GM21723 (cell line): ENCODE measurements around the gene CHODL.

ENCODE experiments used
- ATAC-seq: cut with Tn5 transposase; IDR thresholded peaks from one replicate; pipeline ENCODE4 v1.9.1; 2021; ENCODE audit warnings: mild to moderate bottlenecking, moderate library complexity; ENCODE audit not compliant: unreplicated experiment

The CHODL gene

GRCh38 chr21:18285379-18285778 is 40.7 kb downstream of the CHODL start:
- no peak for ATAC-seq

- ATAC-seq: no peak
These were observed 45.2 kb downstream of the CHODL start for GRCh38 chr21:18289876-18290275.

GRCh38 chr21:18294100-18294499 is 49.5 kb downstream of the CHODL start:
- ATAC-seq: no peak

GRCh38 chr21:18298228-18298627 is 53.6 kb downstream of the CHODL start:
- ATAC-seq: no peak
